Heart right ventricle (tissue), 16 donors: ENCODE data around the gene ZBTB12. TPM values are rescaled to one million over a fixed set of nuclear protein-coding genes. Genes with fewer than 3 reads are reported as not detected.
A peak's percentile ranks its signal among the peaks of the same experiment; 100 is the strongest.

Experiments
- ATAC-seq, 8 donors: fragments of 200-7000 bp; cut with Tn5 transposase; one replicate each; pipeline ENCODE4 v1.9.1; 2020; ENCODE audit warnings: mild to moderate bottlenecking in 8 of 8, moderate library complexity in 8 of 8, moderate number of reproducible peaks in 1 of 8
- DNase-seq, 2 donors: peaks; one replicate each; pipeline ENCODE4 v3.0.0-alpha.2; 2020
- H3K27ac ChIP-seq, 10 donors: fragments of 200-600 bp; sonication (generic) in 2 of 10; one replicate each; pipeline versions ENCODE4 v1.5.0 to v1.8.0; 2020 to 2022; ENCODE audit warnings: mild to moderate bottlenecking in 3 of 10
- H3K27me3 ChIP-seq, 7 donors: fragments of 200-600 bp; one replicate each; pipeline ENCODE4 v1.8.0; 2021 to 2022; ENCODE audit warnings: mild to moderate bottlenecking in 2 of 7
- H3K36me3 ChIP-seq, 9 donors: fragments of 200-600 bp; sonication (generic) in 1 of 9; one replicate each; pipeline versions ENCODE4 v1.5.0 to v1.8.0; 2020 to 2022; ENCODE audit warnings: mild to moderate bottlenecking in 2 of 9
- H3K4me1 ChIP-seq, 9 donors: fragments of 200-600 bp; sonication (generic) in 1 of 9; one replicate each; pipeline versions ENCODE4 v1.5.0 to v1.8.0; 2020 to 2022; ENCODE audit warnings: mild to moderate bottlenecking in 4 of 9
- H3K4me3 ChIP-seq, 10 donors: fragments of 200-600 bp; sonication (generic) in 2 of 10; one replicate each; pipeline versions ENCODE4 v1.5.0 to v1.8.0; 2020 to 2022; ENCODE audit warnings: mild to moderate bottlenecking in 7 of 10, moderate library complexity in 2 of 10
- H3K9me3 ChIP-seq, 11 donors: fragments of 200-600 bp in 10 of 11; sonication (generic) in 2 of 11; one replicate each; pipeline versions ENCODE4 v1.5.0 to v1.8.0; 2013 to 2022; ENCODE audit warnings: mild to moderate bottlenecking in 2 of 11, control low read depth in 1 of 11, moderate library complexity in 1 of 11
- WGBS, 2 donors: extraction: QIAGEN DNeasy Blood & Tissue Kit; methylation state at CpG; one replicate each; pipeline ENCODE4 v1.1.7; 2013; ENCODE audit warnings: inconsistent platforms in 1 of 2; 5-methylcytosine and 5-hydroxymethylcytosine counted together
- intact Hi-C, 10 donors: fragments of 100-400 bp; cut with DNase I; formaldehyde crosslinking; loops; one replicate each; pipeline versions ENCODE4 v1.11.1 to v1.14.2; 2022
- polyA plus RNA-seq, 2 donors: library from polyadenylated mRNA; stranded (reverse); fragments of 200-250 nt; gene quantifications; one replicate each; pipeline ENCODE4 v1.2.3, GENCODE V29; 2013
- total RNA-seq, 10 donors: library from RNA; stranded (reverse); fragmentation: NEBNext Ultra II Directional in 3 of 10; extraction: Animal tissue kit (Norgen Biotek cat#: 25700) in 3 of 10; gene quantifications; one replicate each; pipeline versions ENCODE4 v1.2.1 to v1.2.4, GENCODE V29; 2021 to 2023
- TF ChIP-seq, protein P1 (sequence below), 9 donors: fragments of 200-600 bp; sonication (generic) in 2 of 9; IDR thresholded peaks; one replicate each; pipeline versions ENCODE4 v1.5.0 to v1.8.0; 2021 to 2022; ENCODE audit warnings: antibody characterized with exemption in 9 of 9, mild to moderate bottlenecking in 5 of 9, moderate library complexity in 1 of 9
- donor health status: Arrhythmogenic right ventricular cardiomyopathy.
- donor health status: ischemic (EF 13 %, LVEDD 7.1; RV severe dilation, severe dysfunction).
- donor health status: healthy with polysubstance abuse.
- donor health status: DM: no; HTN: yes; CAD: no.
- donor health status: DM: no; HTN: no; CAD: no.
- donor health status: ischemic (EF 25% LVEDD 6.9; RV normal size, moderate dysfunction).
- donor health status: ischemic (EF 25% LVEDD 5.7; RV mildly dilated, moderate dysfunction).
- donor health status: healthy.
- donor health status: DM: yes; HTN: yes; CAD: no.
- donor health status: Ischemic cardiomyopathy.
- donor health status: ischemic (EF 35%, LVEDD 5.7; RV mildly dilated, moderate dysfunction).
- donor health status: nonischemic (EF 11% LVEDD 7.7; RV severe dilation, severe dysfunction).
- donor health status: DM: yes; HTN: yes; CAD: no.
- donor health status: PGD.
- donor health status: ischemic (EF 29% LVEDD 5.4; RV normal size, mild dysfunction).
- donor health status: nonischemic (EF 23%, LVEDD 6.1; RV moderate dilation, normal function).

Gene ZBTB12
- total and polyA plus RNA-seq, 12 donors, result 1.5 to 4.9 (median 2.6) TPM

DNA sequence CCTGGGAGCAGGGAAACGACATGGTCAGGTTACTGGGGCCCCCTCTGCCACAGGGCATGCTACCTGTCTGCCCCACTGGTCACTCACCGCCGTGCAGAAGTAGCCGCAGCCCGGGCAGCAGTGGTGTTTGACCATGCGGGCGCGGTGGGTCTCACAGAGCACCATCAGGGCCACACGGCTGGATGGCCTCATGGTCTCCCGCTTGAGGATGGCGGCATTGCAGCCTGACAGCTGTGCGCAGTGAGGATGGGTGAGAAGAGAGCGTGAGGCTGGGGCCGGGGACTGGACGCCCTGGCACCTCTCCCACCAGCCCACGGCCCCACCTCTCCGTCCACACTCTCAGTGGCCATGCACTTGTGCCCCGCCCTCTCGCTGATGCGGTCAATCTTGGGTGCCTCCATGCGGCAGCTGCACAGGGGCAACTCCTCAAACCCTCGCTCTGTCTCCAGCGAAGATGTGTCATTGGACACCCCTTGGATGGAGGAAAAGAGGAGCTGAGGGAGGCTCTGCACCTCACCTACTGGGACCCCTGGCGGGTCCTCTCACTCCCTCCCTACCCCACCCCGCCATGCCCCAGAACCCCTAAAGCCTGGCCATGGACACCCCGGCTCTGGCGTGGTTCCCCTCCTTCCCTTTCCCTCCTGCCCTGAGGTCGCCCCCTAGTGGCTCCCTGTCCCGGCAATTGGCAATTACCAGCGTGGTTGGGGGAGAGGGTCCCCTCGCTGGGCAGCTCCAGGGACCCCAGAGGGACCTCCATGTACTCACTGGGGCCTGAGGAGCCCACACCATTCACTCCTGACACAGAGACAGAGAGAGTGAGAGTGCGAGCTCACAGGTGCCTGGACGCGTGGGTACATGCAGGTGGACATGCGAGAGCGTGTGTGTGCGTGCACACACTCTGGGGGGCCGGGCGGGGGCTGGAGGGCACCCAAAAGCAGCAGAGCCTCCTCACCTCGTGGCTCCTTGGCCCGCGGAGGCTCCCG lies 13.3 kb downstream of the ZBTB12 start:
- intact Hi-C loops, result no loop called here
- no peaks in the 10 kb centered on the region for H3K4me1 ChIP-seq
- WGBS, 2 donors, result 85 to 89% methylated on average over 43 of the region's 43 CpGs
- H3K4me3 ChIP-seq, result no peak overlapping the region
- peaks cover 0 to 99% (median 71%) of the 10 kb centered on the region in 9 donors for H3K36me3 ChIP-seq
- no peaks in the 10 kb centered on the region for H3K27me3 ChIP-seq
- no peak overlapping the region for H3K27ac ChIP-seq
- no peaks in the 10 kb centered on the region for H3K9me3 ChIP-seq
- ATAC-seq (peak in 5 of 8 donors; percentile 13 to 43 (median 26)), DNase-seq (peak in 1 of 2 donors; percentile 56)
- TF ChIP-seq, protein P1, sequence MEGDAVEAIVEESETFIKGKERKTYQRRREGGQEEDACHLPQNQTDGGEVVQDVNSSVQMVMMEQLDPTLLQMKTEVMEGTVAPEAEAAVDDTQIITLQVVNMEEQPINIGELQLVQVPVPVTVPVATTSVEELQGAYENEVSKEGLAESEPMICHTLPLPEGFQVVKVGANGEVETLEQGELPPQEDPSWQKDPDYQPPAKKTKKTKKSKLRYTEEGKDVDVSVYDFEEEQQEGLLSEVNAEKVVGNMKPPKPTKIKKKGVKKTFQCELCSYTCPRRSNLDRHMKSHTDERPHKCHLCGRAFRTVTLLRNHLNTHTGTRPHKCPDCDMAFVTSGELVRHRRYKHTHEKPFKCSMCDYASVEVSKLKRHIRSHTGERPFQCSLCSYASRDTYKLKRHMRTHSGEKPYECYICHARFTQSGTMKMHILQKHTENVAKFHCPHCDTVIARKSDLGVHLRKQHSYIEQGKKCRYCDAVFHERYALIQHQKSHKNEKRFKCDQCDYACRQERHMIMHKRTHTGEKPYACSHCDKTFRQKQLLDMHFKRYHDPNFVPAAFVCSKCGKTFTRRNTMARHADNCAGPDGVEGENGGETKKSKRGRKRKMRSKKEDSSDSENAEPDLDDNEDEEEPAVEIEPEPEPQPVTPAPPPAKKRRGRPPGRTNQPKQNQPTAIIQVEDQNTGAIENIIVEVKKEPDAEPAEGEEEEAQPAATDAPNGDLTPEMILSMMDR (IDR thresholded peaks at IDR 0.05), result peak; percentile 37 to 77 (median 70)

DNA sequence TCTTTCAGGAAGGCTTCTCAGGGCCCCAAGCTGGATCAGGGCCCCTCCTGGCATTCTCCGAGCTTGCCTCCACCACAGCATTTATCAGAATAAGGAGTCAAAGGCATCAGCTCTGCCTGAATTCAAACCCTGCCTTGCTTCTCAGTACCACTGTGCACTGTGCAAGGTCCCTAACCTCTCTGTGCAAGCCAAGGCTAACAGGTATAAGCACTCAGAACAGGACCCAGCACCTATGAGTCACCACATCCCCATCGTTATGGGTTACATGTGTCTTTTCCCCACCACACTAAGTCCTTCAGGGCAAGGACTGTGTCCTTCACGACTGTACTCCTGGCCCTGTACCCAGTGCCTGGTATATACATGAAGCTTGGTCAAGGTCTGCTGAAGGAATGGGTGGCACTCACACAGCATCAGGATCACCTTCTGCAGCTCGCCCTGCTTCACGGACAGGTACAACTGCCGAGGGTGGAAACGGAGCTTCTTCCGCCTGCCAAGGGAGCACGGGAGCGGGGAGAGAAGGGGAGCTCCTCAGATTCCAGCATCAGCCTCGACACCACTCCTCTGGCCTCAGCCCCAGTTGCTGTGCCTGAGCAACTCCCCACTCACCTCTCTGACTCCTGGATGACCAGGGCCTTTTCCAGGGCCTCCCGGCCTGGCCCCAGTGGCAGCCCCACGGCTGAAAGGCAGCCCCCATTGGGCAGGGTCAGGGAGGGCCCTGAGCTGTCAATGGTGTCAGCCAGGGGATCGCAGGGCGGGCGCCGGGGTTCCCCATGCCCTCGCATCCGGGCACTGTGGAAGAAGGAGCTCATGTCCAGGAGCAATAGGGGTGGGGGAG lies 14.5 kb downstream of the ZBTB12 start:
- H3K9me3 ChIP-seq, result no peaks in the 10 kb centered on the region
- peaks cover 0 to 99% (median 75%) of the 10 kb centered on the region in 9 donors for H3K36me3 ChIP-seq
- ATAC-seq (peak in 1 of 8 donors; percentile 6), DNase-seq (no peak)
- no peak overlapping the region for H3K4me3 ChIP-seq
- H3K4me1 ChIP-seq, result no peaks in the 10 kb centered on the region
- no peak overlapping the region for H3K27ac ChIP-seq
- TF ChIP-seq, protein P1 (IDR thresholded peaks at IDR 0.05), result no peak
- no peaks in the 10 kb centered on the region for H3K27me3 ChIP-seq
- intact Hi-C loops, result no loop called here
- whole genome bisulfite sequencing, 2 donors, result 93 to 94% methylated on average over 19 of the region's 19 CpGs

DNA sequence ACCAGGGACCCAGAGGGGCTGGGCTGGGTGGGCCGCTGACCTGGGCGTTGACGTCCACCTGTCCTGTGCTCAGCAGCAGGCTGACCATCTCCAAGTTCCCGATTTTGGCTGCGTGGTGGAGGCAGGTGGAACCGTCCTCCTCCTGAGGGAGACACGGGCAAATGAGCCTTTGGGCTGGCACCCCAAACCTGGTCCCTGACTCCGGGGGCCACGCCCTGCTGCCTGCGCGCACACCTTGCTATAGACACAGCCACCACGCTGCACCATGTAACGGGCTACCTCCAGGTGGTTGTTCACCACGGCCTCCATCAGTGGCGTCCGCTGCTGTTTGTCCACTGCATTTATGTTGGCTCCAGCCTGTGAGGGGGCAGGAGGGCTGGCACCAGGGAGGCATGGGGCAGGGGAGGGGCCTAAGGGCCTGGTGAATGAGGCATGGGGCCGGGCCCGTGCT lies 15.3 kb downstream of the ZBTB12 start:
- DNase-seq (no peak), ATAC-seq (no peak)
- no peaks in the 10 kb centered on the region for H3K4me1 ChIP-seq
- H3K9me3 ChIP-seq, result no peaks in the 10 kb centered on the region
- H3K27ac ChIP-seq, result no peak overlapping the region
- TF ChIP-seq, protein P1 (IDR thresholded peaks at IDR 0.05), result no peak
- WGBS, 2 donors, result 91 to 92% methylated on average over 18 of the region's 18 CpGs
- H3K36me3 ChIP-seq, result peaks cover 0 to 99% (median 80%) of the 10 kb centered on the region in 9 donors
- intact Hi-C loops, result no loop called here
- no peak overlapping the region for H3K4me3 ChIP-seq
- no peaks in the 10 kb centered on the region for H3K27me3 ChIP-seq

DNA sequence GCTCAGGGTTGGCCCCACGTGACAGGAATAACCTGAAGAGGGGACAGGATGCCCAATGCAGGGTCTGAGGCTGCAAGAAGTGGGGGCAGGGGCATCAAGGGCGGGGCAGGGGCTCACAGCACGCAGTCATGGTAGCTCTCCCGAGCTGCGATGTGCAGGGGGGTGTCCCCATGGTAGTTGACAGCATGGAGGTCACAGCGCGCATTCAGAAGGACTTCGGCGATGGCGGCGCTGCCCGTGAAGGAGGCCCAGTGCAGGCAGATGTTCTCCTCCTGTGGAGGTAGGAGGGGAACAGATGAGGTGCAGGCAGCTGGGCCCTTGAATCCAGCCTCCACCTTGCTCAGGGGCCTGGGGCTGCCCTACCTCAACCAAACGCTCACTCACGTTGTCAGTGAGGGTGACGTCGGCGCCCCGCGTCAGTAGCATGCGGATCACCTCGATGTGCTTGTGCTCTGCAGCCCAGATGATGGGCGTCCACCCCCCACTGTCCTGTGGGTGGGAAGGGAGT lies 17.3 kb downstream of the ZBTB12 start:
- DNase-seq (no peak), ATAC-seq (no peak)
- intact Hi-C loops, result no loop called here
- TF ChIP-seq, protein P1 (IDR thresholded peaks at IDR 0.05), result no peak
- Histone ChIP-seq H3K9me3 (no peaks in the 10 kb centered on the region), H3K4me1 (no peaks in the 10 kb centered on the region), H3K4me3 (no peak overlapping the region), H3K27ac (no peak overlapping the region), H3K27me3 (no peaks in the 10 kb centered on the region), H3K36me3 (peaks cover 3 to 100% (median 86%) of the 10 kb centered on the region in 9 donors)
- 94 to 96% methylated on average over 22 of the region's 22 CpGs for WGBS, 2 donors
